Activated CD8-positive, alpha-beta memory T cell treated with anti-CD3 and anti-CD28 coated beads, Interleukin-2, amount 10 ng/mL, durations not matched to agents 7 days and 5 days (primary cell): ENCODE data around the gene DOK6. TPM values are rescaled to one million over a fixed set of nuclear protein-coding genes. Genes with fewer than 3 reads are reported as not detected.
"Not testable (repeated sequence)": the region's sequence is repeated elsewhere in the genome, so short reads cannot be mapped to it uniquely, and the experiment has no call there.

Experiments used
- ATAC-seq: fragments of 150-1000 bp; cut with Tn5 transposase; one replicate; pipeline ENCODE4 v1.10.0; 2021; ENCODE audit warnings: moderate library complexity
- CTCF ChIA-PET: fragments of 350-600 bp; sonication (Branson Sonifier 250); formaldehyde crosslinking; loops from one replicate; lab custom pipeline; 2021; ENCODE audit warnings: antibody characterized with exemption; lab: Charles Lee
- DNase-seq: peaks from one replicate; pipeline ENCODE4 v3.0.0-alpha.2; 2020
- H3K27ac Mint-ChIP-seq: one replicate; pipeline ENCODE4 v1.8.0; 2021; ENCODE audit warnings: mild to moderate bottlenecking, mixed read lengths
- H3K27me3 Mint-ChIP-seq: one replicate; pipeline ENCODE4 v1.8.0; 2021; ENCODE audit warnings: mixed read lengths
- H3K36me3 Mint-ChIP-seq: one replicate; pipeline ENCODE4 v1.8.0; 2021; ENCODE audit warnings: mild to moderate bottlenecking, mixed read lengths
- H3K4me1 Mint-ChIP-seq: one replicate; pipeline ENCODE4 v1.8.0; 2021; ENCODE audit warnings: mixed read lengths
- H3K4me3 Mint-ChIP-seq: one replicate; pipeline ENCODE4 v1.8.0; 2021; ENCODE audit warnings: mild to moderate bottlenecking, moderate library complexity, mixed read lengths
- H3K9me3 Mint-ChIP-seq: one replicate; pipeline ENCODE4 v1.8.0; 2022; ENCODE audit warnings: low read depth, mixed read lengths
- total RNA-seq, 2 experiments: library from RNA; stranded (reverse); gene quantifications; one replicate each; pipeline ENCODE4 v1.2.3, GENCODE V29; 2021

Gene DOK6
- total RNA-seq, 2 experiments from 2014 or later = not detected

- ATAC-seq (no peak), DNase-seq (no peak)
- CTCF ChIA-PET = interaction anchor here (0.8 kb wide), 1 partner anchor 38 kb away, joined by 3 read pairs; no protein-coding TSS in a partner anchor
- Mint-ChIP-seq H3K4me1 (no peaks in the 10 kb centered on the region), H3K27me3 (peaks cover 26% of the 10 kb centered on the region), H3K9me3 (no peaks in the 10 kb centered on the region), H3K27ac (no peak overlapping the region), H3K36me3 (no peaks in the 10 kb centered on the region), H3K4me3 (no peak overlapping the region)
Observed at GRCh38 chr18:69658685-69659084, 258.0 kb downstream of the DOK6 start.

- CTCF ChIA-PET = interaction anchor here (0.8 kb wide), 1 partner anchor 37 kb away, joined by 3 read pairs; no protein-coding TSS in a partner anchor
- Mint-ChIP-seq H3K9me3 (no peaks in the 10 kb centered on the region), H3K4me1 (no peaks in the 10 kb centered on the region), H3K36me3 (no peaks in the 10 kb centered on the region), H3K4me3 (no peak overlapping the region), H3K27me3 (peaks cover 22% of the 10 kb centered on the region), H3K27ac (no peak overlapping the region)
- DNase-seq (no peak), ATAC-seq (no peak)
Observed at GRCh38 chr18:69659142-69659651, 258.5 kb downstream of the DOK6 start.

GRCh38 chr18:69662090-69662489 is 261.4 kb downstream of the DOK6 start:
- H3K4me3 Mint-ChIP-seq, H3K9me3 Mint-ChIP-seq, ATAC-seq, H3K4me1 Mint-ChIP-seq, DNase-seq, H3K27ac Mint-ChIP-seq, H3K36me3 Mint-ChIP-seq, CTCF ChIA-PET: not testable (repeated sequence)
- H3K27me3 Mint-ChIP-seq = peaks cover 19% of the 10 kb centered on the region

GRCh38 chr18:69664399-69664798 is 263.7 kb downstream of the DOK6 start:
- H3K27ac Mint-ChIP-seq = no peak overlapping the region
- CTCF ChIA-PET = no interaction called here
- no peaks in the 10 kb centered on the region for H3K9me3 Mint-ChIP-seq
- H3K36me3 Mint-ChIP-seq = no peaks in the 10 kb centered on the region
- H3K27me3 Mint-ChIP-seq = peaks cover 27% of the 10 kb centered on the region
- no peaks in the 10 kb centered on the region for H3K4me1 Mint-ChIP-seq
- ATAC-seq (no peak), DNase-seq (no peak)
- no peak overlapping the region for H3K4me3 Mint-ChIP-seq

GRCh38 chr18:69674292-69674877 is 273.7 kb downstream of the DOK6 start:
- H3K4me1 Mint-ChIP-seq = no peaks in the 10 kb centered on the region
- CTCF ChIA-PET = no interaction called here
- H3K27me3 Mint-ChIP-seq = peaks cover 10% of the 10 kb centered on the region
- H3K9me3 Mint-ChIP-seq = no peaks in the 10 kb centered on the region
- H3K4me3 Mint-ChIP-seq = no peak overlapping the region
- ATAC-seq (no peak), DNase-seq (no peak)
- no peaks in the 10 kb centered on the region for H3K36me3 Mint-ChIP-seq
- H3K27ac Mint-ChIP-seq = no peak overlapping the region

GRCh38 chr18:69674966-69675365 is 274.3 kb downstream of the DOK6 start:
- no peak for ATAC-seq
- no peak overlapping the region for H3K27ac Mint-ChIP-seq
- no peak for DNase-seq
- no peaks in the 10 kb centered on the region for H3K4me1 Mint-ChIP-seq
- H3K36me3 Mint-ChIP-seq = no peaks in the 10 kb centered on the region
- H3K9me3 Mint-ChIP-seq = no peaks in the 10 kb centered on the region
- H3K27me3 Mint-ChIP-seq = peaks cover 10% of the 10 kb centered on the region
- CTCF ChIA-PET = no interaction called here
- no peak overlapping the region for H3K4me3 Mint-ChIP-seq

GRCh38 chr18:69677595-69677994 is 276.9 kb downstream of the DOK6 start:
- no peaks in the 10 kb centered on the region for H3K36me3 Mint-ChIP-seq
- no peak overlapping the region for H3K4me3 Mint-ChIP-seq
- H3K9me3 Mint-ChIP-seq = no peaks in the 10 kb centered on the region
- peaks cover 6% of the 10 kb centered on the region for H3K27me3 Mint-ChIP-seq
- no peak overlapping the region for H3K27ac Mint-ChIP-seq
- no peaks in the 10 kb centered on the region for H3K4me1 Mint-ChIP-seq
- ATAC-seq = no peak
- DNase-seq = no peak
- CTCF ChIA-PET = no interaction called here

GRCh38 chr18:69680123-69680522 is 279.4 kb downstream of the DOK6 start:
- Mint-ChIP-seq H3K4me3 (no peak overlapping the region), H3K27ac (no peak overlapping the region), H3K36me3 (no peaks in the 10 kb centered on the region), H3K27me3 (peaks cover 4% of the 10 kb centered on the region), H3K4me1 (no peaks in the 10 kb centered on the region), H3K9me3 (no peaks in the 10 kb centered on the region)
- CTCF ChIA-PET = no interaction called here
- ATAC-seq (no peak), DNase-seq (no peak)

- Mint-ChIP-seq H3K27ac (no peak overlapping the region), H3K4me3 (no peak overlapping the region), H3K4me1 (no peaks in the 10 kb centered on the region), H3K36me3 (no peaks in the 10 kb centered on the region), H3K9me3 (no peaks in the 10 kb centered on the region), H3K27me3 (no peaks in the 10 kb centered on the region)
- CTCF ChIA-PET = no interaction called here
- ATAC-seq (no peak), DNase-seq (no peak)
Observed at GRCh38 chr18:69683176-69683575, 282.5 kb downstream of the DOK6 start.

- Mint-ChIP-seq H3K27ac (no peak overlapping the region), H3K4me3 (no peak overlapping the region), H3K36me3 (no peaks in the 10 kb centered on the region), H3K9me3 (no peaks in the 10 kb centered on the region), H3K27me3 (no peaks in the 10 kb centered on the region), H3K4me1 (no peaks in the 10 kb centered on the region)
- CTCF ChIA-PET = no interaction called here
- DNase-seq = no peak
- ATAC-seq = no peak
Observed at GRCh38 chr18:69684789-69685188, 284.1 kb downstream of the DOK6 start.

GRCh38 chr18:69686861-69687260 is 286.2 kb downstream of the DOK6 start:
- Mint-ChIP-seq H3K36me3 (no peaks in the 10 kb centered on the region), H3K4me1 (no peaks in the 10 kb centered on the region), H3K27ac (no peak overlapping the region), H3K27me3 (no peaks in the 10 kb centered on the region), H3K9me3 (no peaks in the 10 kb centered on the region), H3K4me3 (no peak overlapping the region)
- ATAC-seq (no peak), DNase-seq (no peak)
- CTCF ChIA-PET = no interaction called here

GRCh38 chr18:69689121-69689759 is 288.6 kb downstream of the DOK6 start:
- H3K4me1 Mint-ChIP-seq = no peaks in the 10 kb centered on the region
- ATAC-seq (no peak), DNase-seq (no peak)
- no peak overlapping the region for H3K4me3 Mint-ChIP-seq
- H3K27me3 Mint-ChIP-seq = no peaks in the 10 kb centered on the region
- H3K9me3 Mint-ChIP-seq = no peaks in the 10 kb centered on the region
- no peaks in the 10 kb centered on the region for H3K36me3 Mint-ChIP-seq
- H3K27ac Mint-ChIP-seq = no peak overlapping the region
- CTCF ChIA-PET = no interaction called here

GRCh38 chr18:69691008-69691760 is 290.5 kb downstream of the DOK6 start:
- Mint-ChIP-seq H3K4me3 (no peak overlapping the region), H3K36me3 (no peaks in the 10 kb centered on the region), H3K9me3 (no peaks in the 10 kb centered on the region), H3K27ac (no peak overlapping the region), H3K27me3 (no peaks in the 10 kb centered on the region), H3K4me1 (no peaks in the 10 kb centered on the region)
- CTCF ChIA-PET = no interaction called here
- DNase-seq (no peak), ATAC-seq (no peak)

- ATAC-seq (no peak), DNase-seq (no peak)
- CTCF ChIA-PET = interaction anchor here (0.7 kb wide), 1 partner anchor 38 kb away, joined by 3 read pairs; no protein-coding TSS in a partner anchor
- Mint-ChIP-seq H3K4me3 (no peak overlapping the region), H3K4me1 (no peaks in the 10 kb centered on the region), H3K36me3 (no peaks in the 10 kb centered on the region), H3K27me3 (no peaks in the 10 kb centered on the region), H3K9me3 (no peaks in the 10 kb centered on the region), H3K27ac (no peak overlapping the region)
Observed at GRCh38 chr18:69697069-69697468, 296.4 kb downstream of the DOK6 start.
